GM18858 (cell line): Measurements from ENCODE around the gene FGF9.

Source experiments
- ATAC-seq: cut with Tn5 transposase; IDR thresholded peaks from one replicate; pipeline ENCODE4 v1.9.1; 2021; ENCODE audit not compliant: unreplicated experiment

The FGF9 gene

DNA sequence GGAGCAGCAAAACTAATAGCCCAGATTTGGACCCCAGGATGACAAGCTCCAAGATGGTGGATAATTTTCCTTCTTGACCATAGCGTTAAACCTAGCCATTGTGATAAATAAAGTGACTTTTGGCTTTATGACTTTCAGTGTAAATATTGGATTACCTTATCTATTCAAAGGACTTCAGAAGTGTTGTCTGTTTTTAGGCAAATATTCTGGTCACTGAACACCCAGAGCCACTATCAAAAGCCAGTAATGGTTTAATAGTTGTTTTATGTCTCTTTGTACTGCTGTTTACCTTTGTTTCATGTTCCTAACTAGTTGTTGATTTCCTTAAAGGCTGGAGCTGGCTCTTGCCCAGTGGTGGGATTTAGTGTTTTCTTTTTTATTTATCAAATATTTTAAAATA, 81.6 kb downstream of the FGF9 start:
- no peak for ATAC-seq

DNA sequence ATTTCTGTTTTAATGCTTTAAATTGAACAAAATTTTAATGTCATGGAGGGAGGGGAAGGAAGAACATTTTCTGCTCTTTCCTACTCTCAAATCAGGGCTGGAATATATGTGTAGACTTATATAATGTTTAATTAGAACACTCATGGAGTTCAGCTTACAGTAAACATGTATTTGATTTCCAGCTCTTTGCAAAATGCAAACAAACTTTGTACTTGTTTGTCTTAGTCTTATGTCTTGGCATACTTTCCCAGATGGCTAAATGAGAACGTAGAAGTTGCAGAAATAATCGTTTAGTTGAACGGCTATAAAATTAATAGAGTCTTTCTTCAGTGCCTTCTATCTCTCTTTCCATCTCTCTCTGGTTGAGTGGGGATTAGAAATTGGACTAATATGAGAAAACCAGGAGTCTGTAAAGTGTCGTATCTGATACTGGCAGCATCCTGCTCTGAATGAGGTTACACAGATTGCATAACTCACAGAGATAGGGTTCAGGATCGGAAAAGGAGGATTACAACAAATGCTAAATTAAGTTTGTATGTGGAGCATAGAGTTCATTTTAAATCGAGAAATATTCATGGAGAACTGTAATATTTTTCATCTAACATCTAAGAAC, 82.3 kb downstream of the FGF9 start:
- no peak for ATAC-seq
